GM19238 (cell line): ENCODE data around the gene CFD.
"Not testable (repeated sequence)": the region's sequence is repeated elsewhere in the genome, so short reads cannot be mapped to it uniquely, and the experiment has no call there.

ENCODE experiments used
- DNase-seq: peaks from one replicate; pipeline ENCODE4 v3.0.0; 2011; ENCODE audit warnings: low spot score; ENCODE audit not compliant: insufficient read length

The CFD gene

GRCh38 chr19:858868-859843, at the start of gene CFD:
CFD (plus strand) TSS chr19:859664; CDS start chr19:859690, 26 bp downstream.
- DNase-seq, result no peak

GRCh38 chr19:810077-810855, 49.2 kb upstream of the CFD start:
- no peak for DNase-seq

- no peak for DNase-seq
Observed at GRCh38 chr19:810883-811489, 48.5 kb upstream of the CFD start.

GRCh38 chr19:811506-812048, 47.9 kb upstream of the CFD start:
- no peak for DNase-seq

GRCh38 chr19:812049-812746, 47.3 kb upstream of the CFD start:
- no peak for DNase-seq

- DNase-seq, result no peak
Observed at GRCh38 chr19:812747-813218, 46.7 kb upstream of the CFD start.

GRCh38 chr19:813219-814151, 46.0 kb upstream of the CFD start:
- DNase-seq, result no peak

GRCh38 chr19:814152-815078, 45.0 kb upstream of the CFD start:
- no peak for DNase-seq

- no peak for DNase-seq
Observed at GRCh38 chr19:815079-815774, 44.2 kb upstream of the CFD start.

GRCh38 chr19:815775-816499, 43.5 kb upstream of the CFD start:
- no peak for DNase-seq

- DNase-seq, result no peak
Observed at GRCh38 chr19:816500-816857, 43.0 kb upstream of the CFD start.

- DNase-seq, result not testable (repeated sequence)
Observed at GRCh38 chr19:820212-820611, 39.3 kb upstream of the CFD start.

GRCh38 chr19:821231-821824, 38.1 kb upstream of the CFD start:
- DNase-seq, result no peak

GRCh38 chr19:821825-822503, 37.5 kb upstream of the CFD start, which contains the start of gene PLPPR3:
PLPPR3 (minus strand) TSS chr19:821955; CDS start chr19:821559, 396 bp downstream.
- DNase-seq, result no peak

- no peak for DNase-seq
Observed at GRCh38 chr19:823565-824121, 35.8 kb upstream of the CFD start.

- DNase-seq, result no peak
Observed at GRCh38 chr19:824885-825284, 34.6 kb upstream of the CFD start.
